ENCODE measurements around the gene FOXP1. TPM values are rescaled to one million over a fixed set of nuclear protein-coding genes. Genes with fewer than 3 reads are reported as not detected.

Gene FOXP1
- total RNA-seq, 1 donor from 2014 or later = 27.3 TPM

DNA sequence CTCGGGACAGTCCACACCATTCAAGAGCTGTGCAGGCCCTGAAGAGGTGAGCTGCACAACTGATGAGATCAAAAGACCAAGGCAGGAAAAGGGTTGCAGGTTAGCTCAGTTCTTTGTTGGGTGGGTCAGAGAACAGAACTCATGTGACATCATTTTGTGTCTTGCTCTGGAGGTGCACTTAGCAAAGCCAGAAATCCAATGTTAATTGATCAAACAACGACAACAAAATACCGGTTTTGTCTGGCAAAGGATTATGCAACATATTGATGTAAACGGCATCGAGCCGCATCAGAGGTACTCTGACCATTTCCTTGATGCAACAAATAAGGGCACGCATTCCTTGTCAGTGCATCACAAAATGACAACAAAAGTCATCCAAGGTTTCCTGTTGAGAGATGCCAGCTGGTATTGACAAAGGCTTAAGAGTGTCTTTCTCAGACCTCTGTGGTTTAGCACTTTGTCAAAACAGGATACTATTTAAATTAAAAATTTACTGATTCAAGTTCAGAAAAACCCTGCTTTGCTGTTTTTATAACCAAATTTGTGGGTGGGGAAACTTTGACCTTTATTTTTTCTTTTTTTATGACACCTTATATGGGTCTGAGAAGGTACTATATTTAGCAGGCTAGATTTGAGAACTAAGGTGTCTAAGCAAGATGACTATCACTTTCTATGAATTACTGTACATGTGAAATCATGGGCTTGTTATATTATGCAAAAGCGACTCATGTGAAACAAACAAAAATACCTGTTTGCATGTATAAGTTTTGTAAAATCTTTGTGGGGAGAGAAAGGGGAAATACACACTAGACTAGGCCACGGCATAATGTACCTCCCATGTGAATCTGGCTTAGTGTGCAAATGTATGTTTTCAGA is 496.1 kb downstream of the FOXP1 start:
- TF ChIP-seq EZH2 (IDR thresholded peaks at IDR 0.05) (no peak), EZH2phosphoT487 (IDR thresholded peaks at IDR 0.05) (no peak)
- TF ChIP-seq, protein P1, sequence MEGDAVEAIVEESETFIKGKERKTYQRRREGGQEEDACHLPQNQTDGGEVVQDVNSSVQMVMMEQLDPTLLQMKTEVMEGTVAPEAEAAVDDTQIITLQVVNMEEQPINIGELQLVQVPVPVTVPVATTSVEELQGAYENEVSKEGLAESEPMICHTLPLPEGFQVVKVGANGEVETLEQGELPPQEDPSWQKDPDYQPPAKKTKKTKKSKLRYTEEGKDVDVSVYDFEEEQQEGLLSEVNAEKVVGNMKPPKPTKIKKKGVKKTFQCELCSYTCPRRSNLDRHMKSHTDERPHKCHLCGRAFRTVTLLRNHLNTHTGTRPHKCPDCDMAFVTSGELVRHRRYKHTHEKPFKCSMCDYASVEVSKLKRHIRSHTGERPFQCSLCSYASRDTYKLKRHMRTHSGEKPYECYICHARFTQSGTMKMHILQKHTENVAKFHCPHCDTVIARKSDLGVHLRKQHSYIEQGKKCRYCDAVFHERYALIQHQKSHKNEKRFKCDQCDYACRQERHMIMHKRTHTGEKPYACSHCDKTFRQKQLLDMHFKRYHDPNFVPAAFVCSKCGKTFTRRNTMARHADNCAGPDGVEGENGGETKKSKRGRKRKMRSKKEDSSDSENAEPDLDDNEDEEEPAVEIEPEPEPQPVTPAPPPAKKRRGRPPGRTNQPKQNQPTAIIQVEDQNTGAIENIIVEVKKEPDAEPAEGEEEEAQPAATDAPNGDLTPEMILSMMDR (IDR thresholded peaks at IDR 0.05) = no peak

DNA sequence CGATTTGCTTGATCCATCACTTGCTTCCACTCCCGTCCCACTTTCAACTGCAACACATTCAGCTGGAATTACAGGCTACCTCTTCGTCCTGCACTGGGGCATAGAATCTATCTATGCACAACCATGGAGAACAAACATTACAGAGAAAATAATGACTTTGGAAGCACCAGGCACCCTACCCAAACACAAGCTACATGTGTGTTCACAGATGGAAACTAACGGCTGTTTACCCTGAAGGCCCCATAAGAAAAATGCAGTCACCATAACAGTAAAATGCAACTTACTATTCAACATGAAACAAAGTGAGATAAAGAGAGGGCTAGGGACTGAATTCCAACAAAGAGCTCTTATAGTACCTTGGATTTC is 496.8 kb downstream of the FOXP1 start:
- no peaks in the 10 kb centered on the region for H3K27me3 ChIP-seq
- H4K20me1 ChIP-seq (ENCODE audit: low read depth) = no peaks in the 10 kb centered on the region
- H3K4me3 ChIP-seq = no peak overlapping the region
- H3K27ac ChIP-seq = no peak overlapping the region
- H3F3A ChIP-seq (ENCODE audit: low read depth) = no peaks in the 10 kb centered on the region
- no peaks in the 10 kb centered on the region for H3K79me2 ChIP-seq (ENCODE audit: low read depth)
- peaks cover 2% of the 10 kb centered on the region for H3K27me3 Mint-ChIP-seq (ENCODE audit: insufficient read depth, low read depth)
- no peak for TF ChIP-seq EZH2 (IDR thresholded peaks at IDR 0.05)
- no peak for TF ChIP-seq EZH2phosphoT487 (IDR thresholded peaks at IDR 0.05)
- TF ChIP-seq, protein P1 (IDR thresholded peaks at IDR 0.05) = no peak
- no peak overlapping the region for H2AFZ ChIP-seq (replicated peaks)
- no peaks in the 10 kb centered on the region for H3K9me3 Mint-ChIP-seq
- no peak overlapping the region for H3K9ac ChIP-seq
- H3K4me1 ChIP-seq = peaks cover 8% of the 10 kb centered on the region
- H3K9me3 ChIP-seq (ENCODE audit: low read depth) = no peaks in the 10 kb centered on the region
- peaks cover 11% of the 10 kb centered on the region for H3K4me1 Mint-ChIP-seq
- peaks cover 2% of the 10 kb centered on the region for H3K36me3 Mint-ChIP-seq
- no peak overlapping the region for H3K27ac Mint-ChIP-seq
- no peak overlapping the region for H3K4me2 ChIP-seq
- no peaks in the 10 kb centered on the region for H3K36me3 ChIP-seq
- no peak overlapping the region for H3K4me3 Mint-ChIP-seq
- no peak for DNase-seq (ENCODE audit: low spot score)

More for the DNA sequence above, 496.1 kb downstream of the FOXP1 start:
- no peaks in the 10 kb centered on the region for H3K9me3 ChIP-seq (ENCODE audit: low read depth)
- H3K79me2 ChIP-seq (ENCODE audit: low read depth) = no peaks in the 10 kb centered on the region
- Mint-ChIP-seq H3K27ac (no peak overlapping the region), H3K27me3 (ENCODE audit: insufficient read depth, low read depth) (peaks cover 2% of the 10 kb centered on the region), H3K9me3 (no peaks in the 10 kb centered on the region), H3K4me3 (no peak overlapping the region), H3K36me3 (peaks cover 2% of the 10 kb centered on the region), H3K4me1 (peaks cover 11% of the 10 kb centered on the region)
- H3K4me2 ChIP-seq = no peak overlapping the region
- no peak for DNase-seq (ENCODE audit: low spot score)
- no peak overlapping the region for H3K27ac ChIP-seq
- peaks cover 8% of the 10 kb centered on the region for H3K4me1 ChIP-seq
- no peaks in the 10 kb centered on the region for H3K27me3 ChIP-seq
- no peak overlapping the region for H2AFZ ChIP-seq (replicated peaks)
- no peaks in the 10 kb centered on the region for H3F3A ChIP-seq (ENCODE audit: low read depth)
- H4K20me1 ChIP-seq (ENCODE audit: low read depth) = no peaks in the 10 kb centered on the region
- no peaks in the 10 kb centered on the region for H3K36me3 ChIP-seq
- H3K4me3 ChIP-seq = no peak overlapping the region
- H3K9ac ChIP-seq = no peak overlapping the region

DNA sequence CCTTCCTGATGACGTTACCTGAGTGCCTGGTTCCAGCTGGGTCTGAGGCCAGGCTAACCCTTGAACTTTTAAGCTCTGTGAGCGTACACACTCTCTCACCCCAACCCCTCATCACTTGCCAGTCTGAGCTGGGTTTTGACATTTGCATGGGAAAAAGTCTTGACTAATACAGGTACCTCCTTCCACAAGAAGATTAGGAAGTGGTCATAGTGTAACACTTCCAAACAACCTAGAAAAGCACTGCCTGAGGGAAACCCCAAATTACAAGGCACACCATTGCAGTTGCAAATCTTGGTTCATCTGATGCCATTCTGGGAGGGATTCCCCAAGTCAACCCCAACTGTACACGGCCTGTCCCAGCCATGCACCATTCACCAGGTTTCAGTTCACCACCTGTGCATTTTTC is 499.8 kb downstream of the FOXP1 start:
- Histone ChIP-seq H3K4me2 (no peak overlapping the region), H3K9me3 (ENCODE audit: low read depth) (no peaks in the 10 kb centered on the region), H3K27me3 (no peaks in the 10 kb centered on the region), H3K79me2 (ENCODE audit: low read depth) (no peaks in the 10 kb centered on the region), H2AFZ (replicated peaks) (no peak overlapping the region), H3K27ac (no peak overlapping the region), H3K4me3 (no peak overlapping the region), H3K9ac (no peak overlapping the region), H4K20me1 (ENCODE audit: low read depth) (peaks cover 6% of the 10 kb centered on the region), H3F3A (ENCODE audit: low read depth) (no peaks in the 10 kb centered on the region), H3K4me1 (peaks cover 16% of the 10 kb centered on the region), H3K36me3 (no peaks in the 10 kb centered on the region)
- Mint-ChIP-seq H3K9me3 (no peaks in the 10 kb centered on the region), H3K4me1 (peaks cover 16% of the 10 kb centered on the region), H3K27me3 (ENCODE audit: insufficient read depth, low read depth) (no peaks in the 10 kb centered on the region), H3K4me3 (no peak overlapping the region), H3K36me3 (peaks cover 2% of the 10 kb centered on the region), H3K27ac (no peak overlapping the region)
- TF ChIP-seq EZH2 (IDR thresholded peaks at IDR 0.05) (no peak), EZH2phosphoT487 (IDR thresholded peaks at IDR 0.05) (no peak)
- TF ChIP-seq, protein P1 (IDR thresholded peaks at IDR 0.05) = no peak
- no peak for DNase-seq (ENCODE audit: low spot score)

All from neural progenitor cell (in vitro differentiated cells).